ENCODE measurements around the gene TRIM44. TPM values are rescaled to one million over a fixed set of nuclear protein-coding genes. Genes with fewer than 3 reads are reported as not detected.

Gene TRIM44
- total RNA-seq, 1 donor from 2014 or later, result 42.3 TPM

- no peak for DNase-seq
- intact Hi-C loops (cut with micrococcal nuclease), result no loop called here
Observed at GRCh38 chr11:35845860-35846259, 183.3 kb downstream of the TRIM44 start.

GRCh38 chr11:35846874-35847273 lies 184.3 kb downstream of the TRIM44 start:
- DNase-seq, result no peak
- intact Hi-C loops (cut with micrococcal nuclease), result no loop called here
- Histone ChIP-seq H3K4me1 (no peaks in the 10 kb centered on the region), H3K4me3 (no peak overlapping the region), H3K9me3 (replicated peaks) (no peaks in the 10 kb centered on the region), H3K27me3 (ENCODE audit: low read depth) (peaks cover 24% of the 10 kb centered on the region), H3K36me3 (no peaks in the 10 kb centered on the region), H3K27ac (replicated peaks) (no peak overlapping the region)
- TF ChIP-seq CTCF (IDR thresholded peaks at IDR 0.05; ENCODE audit: borderline replicate concordance), result no peak

More at GRCh38 chr11:35845860-35846259, 183.3 kb downstream of the TRIM44 start:
- no peaks in the 10 kb centered on the region for H3K4me1 ChIP-seq
- peaks cover 24% of the 10 kb centered on the region for H3K27me3 ChIP-seq (ENCODE audit: low read depth)
- no peak for TF ChIP-seq CTCF (IDR thresholded peaks at IDR 0.05; ENCODE audit: borderline replicate concordance)
- H3K4me3 ChIP-seq, result no peak overlapping the region
- H3K27ac ChIP-seq (replicated peaks), result no peak overlapping the region
- no peaks in the 10 kb centered on the region for H3K36me3 ChIP-seq
- H3K9me3 ChIP-seq (replicated peaks), result no peaks in the 10 kb centered on the region

- no peak for DNase-seq
- no peaks in the 10 kb centered on the region for H3K9me3 ChIP-seq (replicated peaks)
- TF ChIP-seq CTCF (IDR thresholded peaks at IDR 0.05; ENCODE audit: borderline replicate concordance), result no peak
- H3K4me3 ChIP-seq, result no peak overlapping the region
- no peaks in the 10 kb centered on the region for H3K4me1 ChIP-seq
- peaks cover 24% of the 10 kb centered on the region for H3K27me3 ChIP-seq (ENCODE audit: low read depth)
- intact Hi-C loops (cut with micrococcal nuclease), result no loop called here
- H3K36me3 ChIP-seq, result no peaks in the 10 kb centered on the region
- H3K27ac ChIP-seq (replicated peaks), result no peak overlapping the region
Observed at GRCh38 chr11:35847473-35847872, 184.9 kb downstream of the TRIM44 start.

GRCh38 chr11:35848616-35849015 lies 186.0 kb downstream of the TRIM44 start:
- H3K36me3 ChIP-seq, result no peaks in the 10 kb centered on the region
- H3K27me3 ChIP-seq (ENCODE audit: low read depth), result peaks cover 24% of the 10 kb centered on the region
- no peak for TF ChIP-seq CTCF (IDR thresholded peaks at IDR 0.05; ENCODE audit: borderline replicate concordance)
- H3K9me3 ChIP-seq (replicated peaks), result no peaks in the 10 kb centered on the region
- no peaks in the 10 kb centered on the region for H3K4me1 ChIP-seq
- no peak for DNase-seq
- no peak overlapping the region for H3K27ac ChIP-seq (replicated peaks)
- no peak overlapping the region for H3K4me3 ChIP-seq
- intact Hi-C loops (cut with micrococcal nuclease), result no loop called here

GRCh38 chr11:35850191-35850590 lies 187.6 kb downstream of the TRIM44 start:
- Histone ChIP-seq H3K4me3 (no peak overlapping the region), H3K27me3 (ENCODE audit: low read depth) (peaks cover 24% of the 10 kb centered on the region), H3K36me3 (no peaks in the 10 kb centered on the region), H3K9me3 (replicated peaks) (no peaks in the 10 kb centered on the region), H3K27ac (replicated peaks) (no peak overlapping the region), H3K4me1 (no peaks in the 10 kb centered on the region)
- intact Hi-C loops (cut with micrococcal nuclease), result no loop called here
- no peak for DNase-seq
- TF ChIP-seq CTCF (IDR thresholded peaks at IDR 0.05; ENCODE audit: borderline replicate concordance), result no peak

- H3K36me3 ChIP-seq, result no peaks in the 10 kb centered on the region
- no peak for TF ChIP-seq CTCF (IDR thresholded peaks at IDR 0.05; ENCODE audit: borderline replicate concordance)
- H3K27ac ChIP-seq (replicated peaks), result no peak overlapping the region
- no peaks in the 10 kb centered on the region for H3K9me3 ChIP-seq (replicated peaks)
- H3K4me3 ChIP-seq, result no peak overlapping the region
- no peak for DNase-seq
- intact Hi-C loops (cut with micrococcal nuclease), result no loop called here
- H3K27me3 ChIP-seq (ENCODE audit: low read depth), result peaks cover 17% of the 10 kb centered on the region
- H3K4me1 ChIP-seq, result no peaks in the 10 kb centered on the region
Observed at GRCh38 chr11:35851342-35851741, 188.8 kb downstream of the TRIM44 start.
